Activated CD4-positive, alpha-beta T cell treated with anti-CD3 and anti-CD28 coated beads, Interleukin-2, amount 10 ng/mL, durations not matched to agents 7 days and 5 days (primary cell): ENCODE data around the gene ATAD2B. TPM values are rescaled to one million over a fixed set of nuclear protein-coding genes. Genes with fewer than 3 reads are reported as not detected.

ENCODE experiments used
- CTCF ChIA-PET: fragments of 350-600 bp; sonication (Branson Sonifier 250); formaldehyde crosslinking; loops from one replicate; lab custom pipeline; 2021; ENCODE audit warnings: antibody characterized with exemption; lab: Charles Lee
- POLR2A ChIA-PET: fragments of 350-600 bp; sonication (Branson Sonifier 250); formaldehyde crosslinking; loops from one replicate; lab custom pipeline; 2021; ENCODE audit warnings: antibody characterized with exemption; lab: Charles Lee
- DNase-seq: peaks from one replicate; pipeline ENCODE4 v3.0.0-alpha.2; 2020
- H3K27ac Mint-ChIP-seq: one replicate; pipeline ENCODE4 v1.8.0; 2021; ENCODE audit warnings: mild to moderate bottlenecking, moderate library complexity, mixed read lengths
- H3K27me3 Mint-ChIP-seq: one replicate; pipeline ENCODE4 v1.8.0; 2021; ENCODE audit warnings: mixed read lengths
- H3K36me3 Mint-ChIP-seq: one replicate; pipeline ENCODE4 v1.8.0; 2021; ENCODE audit warnings: low read depth, mixed read lengths
- H3K4me1 Mint-ChIP-seq: one replicate; pipeline ENCODE4 v1.8.0; 2021; ENCODE audit warnings: mixed read lengths
- H3K4me3 Mint-ChIP-seq: one replicate; pipeline ENCODE4 v1.8.0; 2021; ENCODE audit warnings: mild to moderate bottlenecking, moderate library complexity, mixed read lengths
- H3K9me3 Mint-ChIP-seq: one replicate; pipeline ENCODE4 v1.8.0; 2021; ENCODE audit warnings: mixed read lengths
- total RNA-seq, 2 experiments: library from RNA; stranded (reverse); gene quantifications; one replicate each; pipeline ENCODE4 v1.2.3, GENCODE V29; 2021

Gene ATAD2B
- total RNA-seq, 2 experiments from 2014 or later, result 24.7 to 25.6 TPM

DNA sequence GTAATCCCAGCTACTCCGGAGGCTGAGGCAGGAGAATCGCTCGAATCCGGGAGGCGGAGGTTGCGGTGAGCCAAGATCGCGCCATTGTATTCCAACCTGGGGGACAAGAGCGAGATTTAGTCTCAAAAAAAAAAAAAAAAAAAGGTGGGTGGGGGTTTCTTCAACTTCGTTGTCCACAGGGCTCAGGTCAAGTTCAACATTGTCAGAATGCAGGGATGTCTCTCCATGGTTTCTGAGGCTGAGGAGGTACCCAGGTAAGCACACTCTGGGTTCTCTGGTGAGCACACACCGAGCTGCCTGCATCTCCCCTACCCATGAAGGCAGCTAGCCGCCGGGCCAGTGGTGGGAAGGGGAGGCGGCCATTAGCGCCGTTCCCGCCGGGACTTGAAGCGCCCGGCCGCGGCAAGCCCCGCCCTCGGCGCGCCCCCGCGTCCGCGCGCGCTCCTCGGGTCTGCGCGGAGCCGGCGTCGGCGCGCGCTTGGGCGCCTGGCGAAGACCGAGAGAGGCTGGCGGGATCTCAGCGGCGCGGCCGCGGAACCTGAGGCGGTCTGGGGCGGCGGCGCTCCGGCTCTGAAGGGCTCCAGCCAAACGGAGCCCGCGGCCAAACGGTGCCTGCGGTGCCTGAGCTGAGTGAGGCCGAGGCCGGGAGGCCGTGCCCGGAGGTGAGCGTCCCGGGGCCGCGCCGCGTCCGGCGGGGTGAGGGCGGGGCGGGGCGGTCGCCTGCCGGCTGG is 13.2 kb upstream of the ATAD2B start, which contains the start of gene UBXN2A:
TSS of gene UBXN2A (plus strand) at position 477 of the 731 bp plus-strand sequence. CDS start 17,852 bp downstream, outside the sequence.
- CTCF ChIA-PET, result interaction anchor here (0.6 to 5.4 kb wide), 9 partner anchors 8 to 1748 kb away, joined by 3 to 52 read pairs (median 4); partner anchors contain the start of genes ATAD2B, SF3B6 and TP53I3
- no peaks in the 10 kb centered on the region for H3K9me3 Mint-ChIP-seq
- DNase-seq, result peak; percentile 72
- H3K27me3 Mint-ChIP-seq, result peaks cover 13% of the 10 kb centered on the region
- H3K4me3 Mint-ChIP-seq, result peak within 1 kb of the TSS; percentile 86
- peaks cover 24% of the 10 kb centered on the region for H3K4me1 Mint-ChIP-seq
- peaks cover 11% of the 10 kb centered on the region for H3K36me3 Mint-ChIP-seq
- POLR2A ChIA-PET, result interaction anchor here (0.6 to 1.7 kb wide), 3 partner anchors 13 to 136 kb away, joined by 3 to 8 read pairs (median 5); partner anchors contain the start of gene ATAD2B
- peak within 1 kb of the TSS; percentile 92 for H3K27ac Mint-ChIP-seq

DNA sequence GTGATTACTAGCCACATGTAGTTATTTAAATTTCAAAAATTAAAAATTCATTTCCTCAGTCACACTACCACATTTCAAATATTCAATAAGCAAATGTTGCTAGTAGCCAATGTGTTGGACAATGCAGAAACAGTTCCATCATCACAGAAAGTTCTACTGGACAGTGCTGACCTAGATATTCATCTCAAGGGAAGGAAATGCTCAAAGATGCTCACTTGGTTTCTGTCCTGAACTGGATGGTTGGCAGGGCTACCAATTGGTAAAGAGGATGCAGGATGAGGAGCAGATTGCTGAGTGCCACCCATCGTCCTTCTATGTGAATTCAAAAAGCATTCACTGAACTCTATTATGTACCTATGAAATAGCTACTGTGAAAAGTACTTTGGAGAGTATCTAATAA is 7.3 kb upstream of the ATAD2B start:
- H3K36me3 Mint-ChIP-seq, result peaks cover 3% of the 10 kb centered on the region
- POLR2A ChIA-PET, result no interaction called here
- no peak for DNase-seq
- H3K4me3 Mint-ChIP-seq, result no peak overlapping the region
- H3K9me3 Mint-ChIP-seq, result no peaks in the 10 kb centered on the region
- CTCF ChIA-PET, result interaction anchor here (0.7 to 1.9 kb wide), 2 partner anchors 8 to 38 kb away, joined by 3 to 4 read pairs; no protein-coding TSS in a partner anchor
- H3K4me1 Mint-ChIP-seq, result peaks cover 8% of the 10 kb centered on the region
- H3K27ac Mint-ChIP-seq, result no peak overlapping the region
- peaks cover 13% of the 10 kb centered on the region for H3K27me3 Mint-ChIP-seq

GRCh38 chr2:23926290-23926749 is 603 bp downstream of the ATAD2B start:
- peak overlapping the region; percentile 99 for H3K27ac Mint-ChIP-seq
- peaks cover 7% of the 10 kb centered on the region for H3K36me3 Mint-ChIP-seq
- H3K4me1 Mint-ChIP-seq, result peaks cover 47% of the 10 kb centered on the region
- no peak for DNase-seq
- no peaks in the 10 kb centered on the region for H3K9me3 Mint-ChIP-seq
- H3K4me3 Mint-ChIP-seq, result peak overlapping the region; percentile 94
- H3K27me3 Mint-ChIP-seq, result no peaks in the 10 kb centered on the region
- ChIA-PET POLR2A (interaction anchor here (0.6 to 1.7 kb wide), 2 partner anchors 102 to 401 kb away, joined by 3 to 4 read pairs; no protein-coding TSS in a partner anchor), CTCF (interaction anchor here (0.6 to 4.1 kb wide), 31 partner anchors 9 to 416 kb away, joined by 3 to 52 read pairs (median 4); partner anchors contain the start of genes SF3B6, TP53I3, UBXN2A and WDCP)

GRCh38 chr2:23925702-23926289 is 1.1 kb downstream of the ATAD2B start:
- no peaks in the 10 kb centered on the region for H3K9me3 Mint-ChIP-seq
- no peaks in the 10 kb centered on the region for H3K27me3 Mint-ChIP-seq
- H3K36me3 Mint-ChIP-seq, result peaks cover 4% of the 10 kb centered on the region
- POLR2A ChIA-PET, result interaction anchor here (0.6 to 1.7 kb wide), 4 partner anchors 10 to 401 kb away, joined by 3 to 13 read pairs (median 4); no protein-coding TSS in a partner anchor
- peak; percentile 81 for DNase-seq
- H3K4me3 Mint-ChIP-seq, result peak overlapping the region; percentile 94
- H3K27ac Mint-ChIP-seq, result peak overlapping the region; percentile 99
- peaks cover 47% of the 10 kb centered on the region for H3K4me1 Mint-ChIP-seq
- CTCF ChIA-PET, result interaction anchor here (0.6 to 4.1 kb wide), 12 partner anchors 9 to 158 kb away, joined by 3 to 52 read pairs (median 8); partner anchors contain the start of genes TP53I3, UBXN2A and WDCP

- peak overlapping the region; percentile 94 for H3K4me3 Mint-ChIP-seq
- POLR2A ChIA-PET, result interaction anchor here (0.6 to 1.1 kb wide), 2 partner anchors 9 to 60 kb away, joined by 4 to 13 read pairs; no protein-coding TSS in a partner anchor
- CTCF ChIA-PET, result interaction anchor here (0.6 to 3.7 kb wide), 6 partner anchors 10 to 209 kb away, joined by 3 to 18 read pairs (median 8); no protein-coding TSS in a partner anchor
- DNase-seq, result no peak
- no peaks in the 10 kb centered on the region for H3K9me3 Mint-ChIP-seq
- H3K27ac Mint-ChIP-seq, result no peak overlapping the region
- no peaks in the 10 kb centered on the region for H3K27me3 Mint-ChIP-seq
- H3K36me3 Mint-ChIP-seq, result peaks cover 4% of the 10 kb centered on the region
- H3K4me1 Mint-ChIP-seq, result peaks cover 52% of the 10 kb centered on the region
Observed at GRCh38 chr2:23924589-23925359, 2.1 kb downstream of the ATAD2B start.

DNA sequence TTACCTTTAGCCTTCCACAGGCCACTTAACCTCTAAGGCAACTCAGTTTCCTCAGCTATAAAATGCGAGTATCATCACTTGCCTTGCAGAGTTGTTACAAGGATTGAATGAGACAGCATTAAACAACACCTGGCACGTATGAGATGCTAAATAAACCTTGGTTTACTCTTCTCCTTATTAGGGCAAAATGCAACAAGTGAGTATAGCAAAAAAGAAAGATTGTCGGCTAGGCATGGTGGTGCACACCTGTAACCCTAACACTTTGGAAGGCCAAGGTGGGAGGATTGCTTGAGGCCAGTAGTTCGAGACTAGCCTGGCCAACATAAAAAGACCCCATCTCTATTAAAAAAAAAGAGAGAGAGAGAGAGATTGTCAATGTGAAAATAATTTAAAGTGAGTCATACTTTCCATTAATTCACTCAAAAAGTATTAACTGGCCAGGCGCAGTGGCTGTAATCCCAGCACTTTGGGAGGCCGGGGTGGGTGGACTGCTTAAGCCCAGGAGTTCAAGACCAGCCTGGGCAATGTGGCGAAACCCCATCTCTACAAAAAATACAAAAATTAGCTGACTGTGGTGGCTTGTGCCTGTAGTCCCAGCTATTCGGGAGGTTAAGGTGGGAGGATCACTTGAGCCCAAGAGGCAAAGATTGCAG is 8.0 kb downstream of the ATAD2B start:
- no peaks in the 10 kb centered on the region for H3K9me3 Mint-ChIP-seq
- CTCF ChIA-PET, result no interaction called here
- H3K4me3 Mint-ChIP-seq, result no peak overlapping the region
- POLR2A ChIA-PET, result no interaction called here
- no peak for DNase-seq
- H3K27ac Mint-ChIP-seq, result no peak overlapping the region
- H3K27me3 Mint-ChIP-seq, result no peaks in the 10 kb centered on the region
- H3K4me1 Mint-ChIP-seq, result peaks cover 42% of the 10 kb centered on the region
- no peaks in the 10 kb centered on the region for H3K36me3 Mint-ChIP-seq

- peaks cover 34% of the 10 kb centered on the region for H3K4me1 Mint-ChIP-seq
- CTCF ChIA-PET, result interaction anchor here (0.6 kb wide), 1 partner anchor 1028 kb away, joined by 3 read pairs; no protein-coding TSS in a partner anchor
- no peak overlapping the region for H3K4me3 Mint-ChIP-seq
- peak; percentile 14 for DNase-seq
- no peaks in the 10 kb centered on the region for H3K27me3 Mint-ChIP-seq
- peaks cover 2% of the 10 kb centered on the region for H3K36me3 Mint-ChIP-seq
- H3K9me3 Mint-ChIP-seq, result no peaks in the 10 kb centered on the region
- POLR2A ChIA-PET, result no interaction called here
- H3K27ac Mint-ChIP-seq, result no peak overlapping the region
Observed at GRCh38 chr2:23916727-23917405, 10.1 kb downstream of the ATAD2B start.

DNA sequence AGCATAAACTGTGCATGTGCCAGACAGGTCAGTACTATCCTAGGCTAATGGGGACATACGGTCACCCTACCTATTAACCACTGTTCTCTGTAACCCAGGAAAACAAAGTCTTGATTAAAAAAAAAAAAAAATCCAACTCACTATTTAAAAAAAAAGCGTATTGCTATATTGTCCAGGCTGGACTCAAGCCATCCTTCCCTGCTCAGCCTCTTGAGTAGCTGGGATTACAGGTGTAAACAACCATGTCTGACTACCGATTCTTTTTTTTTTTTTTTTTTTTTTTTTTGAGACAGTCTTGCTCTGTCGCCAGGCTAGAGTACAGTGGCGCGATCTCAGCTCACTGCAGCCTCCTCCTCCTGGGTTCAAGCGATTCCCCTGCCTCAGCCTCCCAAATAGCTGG is 11.6 kb downstream of the ATAD2B start:
- CTCF ChIA-PET, result interaction anchor here (0.6 to 2.4 kb wide), 2 partner anchors 11 kb away, joined by 4 to 13 read pairs; partner anchors contain the start of gene ATAD2B
- H3K27ac Mint-ChIP-seq, result no peak overlapping the region
- no peak for DNase-seq
- H3K27me3 Mint-ChIP-seq, result no peaks in the 10 kb centered on the region
- POLR2A ChIA-PET, result interaction anchor here (0.9 kb wide), 1 partner anchor 10 kb away, joined by 13 read pairs; no protein-coding TSS in a partner anchor
- no peaks in the 10 kb centered on the region for H3K9me3 Mint-ChIP-seq
- H3K4me1 Mint-ChIP-seq, result peaks cover 30% of the 10 kb centered on the region
- H3K36me3 Mint-ChIP-seq, result peaks cover 5% of the 10 kb centered on the region
- H3K4me3 Mint-ChIP-seq, result no peak overlapping the region

DNA sequence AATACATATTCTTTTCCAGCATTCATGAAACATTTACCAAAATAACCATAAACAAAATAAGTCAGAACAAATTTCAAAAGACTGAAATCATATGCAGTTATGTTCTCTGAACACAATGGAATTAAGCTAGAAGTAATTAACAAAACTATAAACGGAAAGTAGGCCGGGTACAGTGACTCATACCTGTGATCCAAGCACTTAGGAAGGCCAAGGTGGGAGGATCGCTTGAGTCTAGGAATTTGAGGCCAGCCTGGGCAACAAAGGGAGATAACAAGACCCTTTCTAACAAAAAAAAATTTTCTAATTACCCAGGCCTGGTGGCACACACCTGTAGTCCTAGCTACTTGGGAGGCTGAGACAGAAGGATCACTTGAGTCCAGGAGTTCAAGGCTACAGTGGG is 14.9 kb downstream of the ATAD2B start:
- H3K36me3 Mint-ChIP-seq, result peaks cover 5% of the 10 kb centered on the region
- H3K27me3 Mint-ChIP-seq, result no peaks in the 10 kb centered on the region
- no peak overlapping the region for H3K27ac Mint-ChIP-seq
- ChIA-PET CTCF (interaction anchor here (0.7 to 1.3 kb wide), 2 partner anchors 15 to 16 kb away, joined by 3 to 4 read pairs; partner anchors contain the start of gene ATAD2B), POLR2A (no interaction called here)
- DNase-seq, result no peak
- H3K9me3 Mint-ChIP-seq, result no peaks in the 10 kb centered on the region
- H3K4me3 Mint-ChIP-seq, result no peak overlapping the region
- H3K4me1 Mint-ChIP-seq, result peaks cover 17% of the 10 kb centered on the region

GRCh38 chr2:23905155-23905554 is 21.8 kb downstream of the ATAD2B start:
- no peaks in the 10 kb centered on the region for H3K27me3 Mint-ChIP-seq
- ChIA-PET POLR2A (no interaction called here), CTCF (interaction anchor here (0.9 kb wide), 1 partner anchor 20 kb away, joined by 4 read pairs; no protein-coding TSS in a partner anchor)
- H3K4me1 Mint-ChIP-seq, result peaks cover 12% of the 10 kb centered on the region
- no peak overlapping the region for H3K4me3 Mint-ChIP-seq
- H3K9me3 Mint-ChIP-seq, result no peaks in the 10 kb centered on the region
- DNase-seq, result no peak
- H3K27ac Mint-ChIP-seq, result no peak overlapping the region
- H3K36me3 Mint-ChIP-seq, result peaks cover 3% of the 10 kb centered on the region

GRCh38 chr2:23904692-23905091 is 22.2 kb downstream of the ATAD2B start:
- CTCF ChIA-PET, result interaction anchor here (0.9 kb wide), 1 partner anchor 21 kb away, joined by 4 read pairs; no protein-coding TSS in a partner anchor
- peaks cover 3% of the 10 kb centered on the region for H3K36me3 Mint-ChIP-seq
- DNase-seq, result no peak
- H3K9me3 Mint-ChIP-seq, result no peaks in the 10 kb centered on the region
- POLR2A ChIA-PET, result no interaction called here
- H3K27ac Mint-ChIP-seq, result no peak overlapping the region
- H3K4me1 Mint-ChIP-seq, result peaks cover 12% of the 10 kb centered on the region
- no peak overlapping the region for H3K4me3 Mint-ChIP-seq
- no peaks in the 10 kb centered on the region for H3K27me3 Mint-ChIP-seq
